Measurements from ENCODE around the gene POP4.
"Not testable (repeated sequence)": the region's sequence is repeated elsewhere in the genome, so short reads cannot be mapped to it uniquely, and the experiment has no call there.

The POP4 gene

GRCh38 chr19:29610574-29611271 is 4.6 kb downstream of the POP4 start:
- in situ Hi-C loops (cut with MboI; ENCODE audit: low sequenced_read_pairs): loop anchor here (25.0 kb wide), 1 partner anchor 252 kb away; no protein-coding TSS in a partner anchor

GRCh38 chr19:29612121-29612520 is 6.0 kb downstream of the POP4 start:
- in situ Hi-C loops (cut with MboI; ENCODE audit: low sequenced_read_pairs): loop anchor here (25.0 kb wide), 1 partner anchor 250 kb away; no protein-coding TSS in a partner anchor

GRCh38 chr19:29612801-29613595 is 6.9 kb downstream of the POP4 start:
- in situ Hi-C loops (cut with MboI; ENCODE audit: low sequenced_read_pairs): loop anchor here (25.0 kb wide), 1 partner anchor 249 kb away; no protein-coding TSS in a partner anchor

GRCh38 chr19:29614046-29614445 is 8.0 kb downstream of the POP4 start:
- in situ Hi-C loops (cut with MboI; ENCODE audit: low sequenced_read_pairs): loop anchor here (25.0 kb wide), 1 partner anchor 248 kb away; no protein-coding TSS in a partner anchor

- in situ Hi-C loops (cut with MboI; ENCODE audit: low sequenced_read_pairs): loop anchor here (25.0 kb wide), 1 partner anchor 248 kb away; no protein-coding TSS in a partner anchor
Observed at GRCh38 chr19:29614780-29615179, 8.7 kb downstream of the POP4 start.

- in situ Hi-C loops (cut with MboI; ENCODE audit: low sequenced_read_pairs): loop anchor here (25.0 kb wide), 1 partner anchor 246 kb away; no protein-coding TSS in a partner anchor
Observed at GRCh38 chr19:29615891-29616425, 9.9 kb downstream of the POP4 start.

GRCh38 chr19:29616541-29616940 is 10.5 kb downstream of the POP4 start:
- in situ Hi-C loops (cut with MboI; ENCODE audit: low sequenced_read_pairs): loop anchor here (25.0 kb wide), 1 partner anchor 246 kb away; no protein-coding TSS in a partner anchor

- in situ Hi-C loops (cut with MboI; ENCODE audit: low sequenced_read_pairs): loop anchor here (25.0 kb wide), 1 partner anchor 245 kb away; no protein-coding TSS in a partner anchor
Observed at GRCh38 chr19:29617366-29618266, 11.5 kb downstream of the POP4 start.

- in situ Hi-C loops (cut with MboI; ENCODE audit: low sequenced_read_pairs): loop anchor here (25.0 kb wide), 1 partner anchor 244 kb away; no protein-coding TSS in a partner anchor
Observed at GRCh38 chr19:29618434-29618833, 12.4 kb downstream of the POP4 start.

GRCh38 chr19:29618871-29619270 is 12.8 kb downstream of the POP4 start:
- in situ Hi-C loops (cut with MboI; ENCODE audit: low sequenced_read_pairs): loop anchor here (25.0 kb wide), 1 partner anchor 243 kb away; no protein-coding TSS in a partner anchor

- in situ Hi-C loops (cut with MboI; ENCODE audit: low sequenced_read_pairs): loop anchor here (25.0 kb wide), 1 partner anchor 241 kb away; no protein-coding TSS in a partner anchor
Observed at GRCh38 chr19:29620931-29621351, 14.9 kb downstream of the POP4 start.

GRCh38 chr19:29622166-29623070 is 16.3 kb downstream of the POP4 start:
- in situ Hi-C loops (cut with MboI; ENCODE audit: low sequenced_read_pairs): loop anchor here (25.0 kb wide), 1 partner anchor 240 kb away; no protein-coding TSS in a partner anchor

- in situ Hi-C loops (cut with MboI; ENCODE audit: low sequenced_read_pairs): loop anchor here (25.0 kb wide), 1 partner anchor 238 kb away; no protein-coding TSS in a partner anchor
Observed at GRCh38 chr19:29623726-29624488, 17.8 kb downstream of the POP4 start.

GRCh38 chr19:29624489-29625185 is 18.6 kb downstream of the POP4 start:
- in situ Hi-C loops (cut with MboI; ENCODE audit: low sequenced_read_pairs): loop anchor here (25.0 kb wide), 1 partner anchor 238 kb away; no protein-coding TSS in a partner anchor

- in situ Hi-C loops (cut with MboI; ENCODE audit: low sequenced_read_pairs): no loop called here
Observed at GRCh38 chr19:29625186-29625651, 19.1 kb downstream of the POP4 start.

- in situ Hi-C loops (cut with MboI; ENCODE audit: low sequenced_read_pairs): no loop called here
Observed at GRCh38 chr19:29626386-29626785, 20.3 kb downstream of the POP4 start.

GRCh38 chr19:29626832-29627231 is 20.7 kb downstream of the POP4 start:
- in situ Hi-C loops (cut with MboI; ENCODE audit: low sequenced_read_pairs): not testable (repeated sequence)

Measured in HL-60/S4 (cell line).